Measurements from ENCODE around the gene CCDC170.

The CCDC170 gene

DNA sequence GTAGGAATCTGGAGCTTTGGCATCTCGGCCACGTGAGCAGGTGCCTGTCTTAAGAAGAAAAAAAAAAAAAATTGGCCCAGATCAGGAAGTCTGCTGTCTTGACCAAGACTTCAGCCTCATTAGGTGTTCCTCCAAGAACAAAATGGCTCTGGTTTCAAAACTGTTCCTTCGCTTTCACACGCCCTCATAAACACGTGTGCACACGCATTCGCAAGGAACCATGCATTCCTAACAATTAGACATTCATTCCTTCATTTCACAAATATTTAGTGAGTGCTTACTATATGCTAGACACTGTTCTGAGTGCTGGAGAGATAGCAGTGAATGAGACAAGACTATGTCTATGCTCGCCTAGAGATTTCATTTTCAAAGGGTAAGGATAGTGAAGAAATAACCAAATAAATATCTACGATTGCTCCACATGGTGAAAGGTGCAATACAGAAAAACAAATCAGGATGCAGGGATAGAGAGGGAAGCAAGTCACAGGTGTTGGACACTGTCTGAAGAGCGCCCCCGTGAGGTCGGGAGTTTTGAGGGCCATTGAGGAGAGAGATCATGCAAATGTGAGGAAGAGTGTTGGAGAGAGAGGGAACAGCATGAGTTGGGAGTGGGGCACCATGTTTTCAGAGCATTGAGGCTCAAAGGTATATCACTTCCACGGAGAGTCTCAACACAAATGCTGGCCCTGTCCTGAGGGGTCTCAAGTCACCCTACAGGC, 53.3 kb downstream of the CCDC170 start:
- no peak for DNase-seq

DNA sequence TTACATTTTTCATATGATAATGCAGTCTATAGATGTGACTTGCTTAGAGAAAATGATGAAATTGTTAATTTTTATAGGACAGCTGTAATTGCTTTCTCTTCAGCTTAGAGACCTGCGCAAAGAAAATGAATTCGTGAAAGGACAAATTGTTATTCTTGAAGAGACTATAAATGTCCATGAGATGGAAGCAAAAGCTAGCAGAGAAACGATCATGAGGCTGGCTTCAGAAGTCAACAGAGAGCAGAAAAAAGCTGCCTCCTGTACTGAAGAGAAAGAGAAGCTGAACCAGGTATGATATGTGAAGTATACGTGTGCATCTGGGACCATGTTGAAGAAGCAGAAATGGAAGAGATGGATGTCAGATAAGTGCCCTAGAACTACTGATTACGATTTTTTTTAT, 54.4 kb downstream of the CCDC170 start:
- no peak for DNase-seq

DNA sequence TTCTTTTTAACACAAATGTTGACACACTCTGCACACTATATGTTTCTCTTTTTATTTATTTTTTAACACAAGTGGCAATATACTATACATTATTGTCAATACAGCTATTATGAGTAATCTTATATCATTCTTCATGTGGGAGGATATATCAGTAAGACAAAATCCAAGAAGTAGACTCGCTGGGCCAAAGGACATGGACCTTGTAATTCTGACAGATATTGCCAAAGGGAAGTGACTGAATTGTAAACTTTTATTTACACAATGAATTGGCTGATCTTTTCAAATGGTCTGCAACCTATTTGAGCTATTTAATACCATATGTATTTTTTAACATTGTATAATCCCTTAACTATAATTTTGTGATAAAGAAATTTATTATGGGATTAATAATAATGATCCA, 56.0 kb downstream of the CCDC170 start:
- DNase-seq, result no peak

DNA sequence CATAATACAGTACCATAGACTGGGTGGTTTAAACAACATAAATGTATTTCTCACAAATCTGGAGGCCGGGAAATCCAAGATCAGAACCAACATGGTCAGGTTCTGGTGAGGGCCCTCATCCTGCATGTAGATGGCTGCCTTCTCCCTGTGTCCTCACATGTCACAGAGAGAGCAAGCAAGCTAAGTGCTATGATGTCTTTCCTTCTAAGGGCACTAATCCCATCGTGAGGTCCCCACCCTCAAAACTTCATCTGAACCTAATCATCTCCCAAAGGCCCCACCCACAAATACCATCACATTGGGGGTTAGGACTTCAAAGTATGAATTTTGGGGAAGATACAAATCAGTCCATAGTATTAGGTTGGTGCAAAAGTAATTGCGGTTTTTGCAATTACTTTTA, 56.8 kb downstream of the CCDC170 start:
- no peak for DNase-seq

DNA sequence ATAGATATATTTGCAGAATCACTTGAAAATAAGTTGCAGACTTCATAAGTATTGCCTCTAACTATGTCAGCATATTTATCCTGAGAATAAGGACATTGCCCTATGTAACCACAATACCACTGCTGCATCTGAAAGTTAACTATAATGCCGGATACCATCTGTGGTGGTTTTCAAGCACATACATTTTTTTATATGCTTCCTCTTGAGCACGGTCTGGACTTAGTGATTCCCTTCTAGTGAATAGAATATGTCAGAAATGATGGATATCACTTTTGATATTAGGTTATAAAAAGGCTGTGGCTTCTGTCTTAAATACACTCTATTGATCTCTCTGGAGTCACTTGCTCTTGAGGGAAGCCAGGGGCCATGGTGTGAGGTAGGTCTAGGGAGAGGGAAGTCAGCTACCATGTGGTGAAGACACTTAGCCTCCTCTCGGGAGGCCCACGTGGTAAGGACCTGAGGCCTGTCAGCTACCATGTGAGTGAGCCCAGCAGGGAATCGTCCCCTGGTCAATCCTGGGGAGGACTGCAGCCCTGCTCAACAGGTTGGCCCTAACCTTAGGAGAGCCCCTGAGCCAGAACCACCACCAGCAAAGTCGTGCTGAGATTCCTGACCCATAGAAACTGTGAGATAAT, 57.5 kb downstream of the CCDC170 start:
- no peak for DNase-seq

DNA sequence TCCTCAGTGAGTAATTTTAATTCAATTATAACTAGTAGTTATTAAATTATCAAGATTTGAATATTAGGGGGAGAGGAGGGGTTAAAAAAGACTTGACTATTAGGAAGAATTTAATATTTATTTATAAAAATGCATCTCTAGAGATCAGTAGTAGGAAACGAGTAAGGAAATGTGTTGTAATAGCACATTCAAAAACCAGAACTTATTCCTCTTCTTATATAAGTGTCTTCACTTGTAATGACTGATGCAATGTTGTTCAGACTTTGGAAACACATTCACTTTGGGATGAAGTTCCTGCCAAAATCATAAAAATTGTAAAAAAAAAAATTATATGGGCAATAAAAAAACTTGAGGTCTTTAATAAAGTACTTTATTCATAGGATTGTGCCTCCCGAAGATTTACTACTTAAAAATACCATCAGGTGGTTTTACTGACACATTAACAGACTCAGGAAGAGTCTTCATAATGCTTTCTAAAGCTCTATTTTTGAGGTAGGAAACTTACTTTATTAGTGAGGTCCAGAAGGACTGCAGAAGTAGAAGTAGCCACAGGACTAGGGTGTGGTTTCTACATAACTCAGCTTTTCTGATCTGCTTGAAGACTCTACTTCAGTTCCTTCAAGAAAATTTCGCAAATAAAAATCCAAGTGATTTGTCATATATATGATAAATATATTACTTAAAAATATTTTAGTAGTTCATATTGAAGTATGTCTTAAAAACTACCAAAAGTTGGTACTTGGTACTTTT, 59.8 kb downstream of the CCDC170 start:
- no peak for DNase-seq

DNA sequence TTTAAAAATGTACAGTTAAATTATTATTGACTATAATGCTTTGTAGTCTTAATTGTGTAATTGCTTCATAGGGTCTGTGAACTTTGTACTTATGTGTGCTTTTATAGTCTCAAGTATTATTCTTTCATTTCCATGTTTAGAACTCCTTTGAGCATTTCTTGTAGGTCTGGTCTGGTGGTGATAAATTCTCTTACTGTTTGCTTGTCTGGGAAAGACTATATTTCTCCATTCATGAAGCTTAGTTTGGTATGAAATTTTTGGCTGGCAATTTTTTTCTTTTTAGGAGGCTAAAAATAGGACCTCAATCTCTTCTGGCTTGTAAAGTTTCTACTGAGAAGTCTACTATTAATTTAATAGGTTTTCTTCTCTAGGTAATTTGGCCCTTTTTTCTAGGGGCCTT, 67.4 kb downstream of the CCDC170 start:
- DNase-seq, result no peak

DNA sequence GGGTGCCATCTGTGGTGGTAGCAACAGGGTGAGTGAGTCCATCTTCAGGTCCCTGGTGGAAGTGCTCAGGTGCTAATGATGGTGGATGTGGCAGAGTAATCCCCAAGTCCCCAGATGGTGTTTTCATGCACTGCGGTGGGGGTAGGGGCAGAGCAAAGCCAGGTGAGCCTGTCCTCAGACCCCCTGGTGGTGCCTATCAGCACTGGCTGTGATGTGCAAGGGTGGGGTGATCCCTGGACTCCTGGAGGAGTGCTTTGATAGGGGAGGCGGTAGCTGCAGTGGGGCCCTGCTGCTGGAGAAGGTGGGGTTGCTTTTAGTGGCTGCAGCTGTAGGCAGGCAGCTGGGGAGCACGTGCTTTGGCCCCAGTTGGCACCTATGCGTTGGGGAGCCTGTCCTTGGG, 70.8 kb downstream of the CCDC170 start:
- no peak for DNase-seq

DNA sequence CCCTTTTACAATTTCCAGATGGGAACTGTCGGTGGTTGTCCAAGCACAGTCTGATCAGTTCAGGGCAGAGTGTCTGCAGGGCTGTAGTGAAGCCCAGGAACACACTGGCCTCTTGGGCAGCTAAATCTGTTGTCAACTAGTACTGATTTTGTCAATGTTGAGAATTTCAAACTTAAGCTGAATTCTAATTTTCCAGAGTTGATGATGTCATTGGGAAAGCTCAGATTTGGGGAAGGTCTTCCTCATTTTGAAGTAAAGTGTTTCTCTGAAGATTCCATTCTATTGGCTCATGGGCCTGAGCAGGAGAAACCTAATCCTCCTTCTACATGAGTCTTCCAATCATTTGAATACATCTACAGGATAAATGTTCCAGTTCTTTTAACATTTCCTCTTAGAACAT, 72.1 kb downstream of the CCDC170 start:
- DNase-seq, result no peak

DNA sequence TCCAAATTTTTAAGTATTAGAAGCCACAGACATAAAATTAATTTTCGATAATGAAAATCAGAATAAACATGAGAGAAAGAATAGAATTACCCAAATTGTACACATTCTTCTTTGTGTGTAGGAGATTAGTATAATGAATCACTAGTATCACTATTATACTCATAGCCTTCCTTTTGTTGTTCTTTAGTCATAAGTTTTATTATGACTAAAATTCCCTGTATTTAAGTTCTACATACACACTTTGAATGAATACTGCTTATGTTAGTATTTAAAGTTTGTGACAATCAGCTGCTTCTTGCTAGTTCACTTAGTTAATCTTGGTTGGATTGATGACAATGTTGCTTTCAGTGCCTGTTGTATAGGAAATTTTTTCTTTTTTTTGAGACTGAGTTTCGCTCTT, 72.7 kb downstream of the CCDC170 start:
- DNase-seq, result no peak

DNA sequence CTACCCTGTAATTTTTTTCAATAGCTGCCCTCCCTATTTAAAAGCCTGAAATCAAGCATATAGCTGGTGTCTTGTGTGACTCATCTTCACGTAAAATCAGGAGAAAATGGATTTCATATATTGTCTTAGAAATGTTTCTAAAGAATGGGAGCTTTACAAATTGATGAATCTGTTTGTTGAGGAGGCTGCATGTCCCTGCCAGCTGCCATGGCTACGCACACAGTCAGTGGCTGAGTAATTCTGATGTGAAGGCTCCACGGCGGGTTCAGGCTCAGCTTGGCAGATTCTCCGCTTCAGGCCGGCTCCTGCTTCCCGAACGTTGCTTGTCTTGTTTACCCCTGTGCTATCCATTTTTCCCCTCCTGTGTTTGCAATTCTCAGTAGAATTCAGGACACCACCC, 82.8 kb downstream of the CCDC170 start:
- DNase-seq, result no peak

DNA sequence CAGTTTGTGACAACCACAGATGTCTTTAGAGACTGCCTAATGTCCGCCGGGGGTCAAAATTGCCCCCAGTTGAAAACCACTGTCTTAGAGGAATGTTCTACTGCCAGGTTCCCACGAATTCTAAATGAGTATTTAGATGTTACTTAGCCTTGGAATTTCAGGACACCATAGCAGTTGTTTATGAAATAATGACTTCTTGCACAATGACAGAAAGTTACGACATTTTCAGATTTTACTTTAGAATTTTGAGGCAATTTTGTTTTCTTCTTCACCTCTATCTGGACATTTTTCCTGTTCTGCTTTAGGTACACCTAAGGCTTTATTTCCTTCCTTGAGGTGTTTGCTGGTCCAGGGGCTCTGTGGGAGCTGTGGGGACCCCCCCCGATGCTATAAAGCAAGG, 83.4 kb downstream of the CCDC170 start:
- no peak for DNase-seq

DNA sequence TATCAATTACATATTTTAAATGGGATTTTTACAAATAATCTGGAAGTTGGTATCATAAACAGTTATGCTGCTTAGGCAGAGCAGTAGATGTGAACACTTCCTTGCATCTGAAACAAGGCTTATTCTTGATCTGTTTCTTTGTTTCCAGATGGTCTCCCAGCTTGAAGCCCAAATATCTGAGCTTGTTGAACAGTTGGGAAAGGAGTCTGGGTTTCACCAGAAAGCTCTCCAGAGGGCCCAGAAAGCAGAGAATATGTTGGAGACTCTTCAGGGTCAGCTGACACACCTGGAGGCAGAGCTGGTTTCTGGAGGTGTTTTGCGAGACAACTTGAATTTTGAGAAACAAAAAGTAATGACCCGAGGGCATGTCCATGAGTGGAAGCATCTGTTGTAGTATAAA, 91.9 kb downstream of the CCDC170 start:
- no peak for DNase-seq

DNA sequence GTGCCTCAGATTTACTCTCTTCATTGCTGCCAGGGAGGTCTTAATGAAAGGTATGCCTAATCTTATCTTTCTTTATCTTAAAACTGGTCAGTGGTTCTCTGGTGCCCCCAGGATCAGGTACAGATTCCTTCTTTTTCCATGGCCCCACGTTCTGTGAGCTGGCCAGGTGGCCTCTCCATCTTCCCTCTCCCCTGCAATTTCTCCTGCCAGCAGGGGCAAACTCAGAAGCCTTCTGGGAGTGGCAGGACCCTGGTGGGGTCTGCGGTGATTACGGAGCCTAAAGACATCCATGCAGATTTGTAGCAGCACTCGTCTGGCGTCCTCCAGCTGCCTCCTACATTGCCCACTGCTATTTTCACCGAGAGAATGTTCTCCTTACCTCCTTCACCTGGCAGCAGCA, 95.8 kb downstream of the CCDC170 start:
- no peak for DNase-seq

DNA sequence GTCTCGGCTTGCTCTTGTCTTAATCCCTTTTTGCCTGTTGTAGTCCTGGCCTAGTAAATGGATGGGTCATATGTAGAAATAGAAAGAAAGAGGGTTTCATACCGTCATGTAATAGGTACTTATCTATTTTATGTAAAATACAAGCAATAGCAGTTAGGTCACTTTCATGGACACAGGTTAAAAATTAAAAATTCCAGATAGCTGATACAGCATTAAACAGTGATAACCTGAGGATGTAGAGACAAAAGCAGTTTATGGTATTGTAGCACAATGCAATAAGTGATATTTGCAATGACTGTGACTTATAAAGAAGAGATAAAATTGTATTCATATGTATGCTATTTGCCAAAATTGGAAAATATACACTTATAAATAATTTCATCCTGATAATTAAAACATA, 96.9 kb downstream of the CCDC170 start:
- no peak for DNase-seq

DNA sequence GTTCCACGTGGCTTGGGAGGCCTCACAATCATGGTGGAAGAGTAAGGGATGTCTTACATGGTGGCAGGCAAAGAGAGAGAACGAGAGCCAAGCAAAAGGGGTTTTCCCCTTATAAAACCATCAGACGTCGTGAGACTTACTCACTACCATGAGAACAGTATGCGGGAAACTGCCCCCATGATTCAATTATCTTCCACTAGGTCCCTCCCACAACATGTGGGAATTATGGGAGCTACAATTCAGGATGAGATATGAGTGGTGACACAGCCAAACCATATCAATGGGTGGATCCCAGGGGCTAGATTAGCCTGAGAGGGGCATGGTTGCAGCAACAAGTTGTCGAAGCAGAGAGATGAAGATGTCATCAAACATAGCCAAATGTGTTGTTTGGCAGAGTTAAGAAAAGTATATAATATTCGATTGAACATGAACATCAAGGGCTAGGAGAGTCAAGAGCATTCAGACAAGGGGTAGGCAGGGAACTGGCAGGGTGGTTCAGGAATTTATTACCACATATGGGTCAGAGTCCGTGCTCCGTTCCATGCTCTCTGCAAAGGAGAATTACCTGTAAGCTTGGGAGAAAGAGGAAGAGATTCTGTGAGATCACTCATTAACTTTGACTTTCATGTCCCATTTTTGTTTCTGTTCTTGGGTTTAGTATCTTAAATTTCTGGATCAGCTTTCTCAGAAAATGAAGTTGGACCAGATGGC, 98.8 kb downstream of the CCDC170 start:
- no peak for DNase-seq

DNA sequence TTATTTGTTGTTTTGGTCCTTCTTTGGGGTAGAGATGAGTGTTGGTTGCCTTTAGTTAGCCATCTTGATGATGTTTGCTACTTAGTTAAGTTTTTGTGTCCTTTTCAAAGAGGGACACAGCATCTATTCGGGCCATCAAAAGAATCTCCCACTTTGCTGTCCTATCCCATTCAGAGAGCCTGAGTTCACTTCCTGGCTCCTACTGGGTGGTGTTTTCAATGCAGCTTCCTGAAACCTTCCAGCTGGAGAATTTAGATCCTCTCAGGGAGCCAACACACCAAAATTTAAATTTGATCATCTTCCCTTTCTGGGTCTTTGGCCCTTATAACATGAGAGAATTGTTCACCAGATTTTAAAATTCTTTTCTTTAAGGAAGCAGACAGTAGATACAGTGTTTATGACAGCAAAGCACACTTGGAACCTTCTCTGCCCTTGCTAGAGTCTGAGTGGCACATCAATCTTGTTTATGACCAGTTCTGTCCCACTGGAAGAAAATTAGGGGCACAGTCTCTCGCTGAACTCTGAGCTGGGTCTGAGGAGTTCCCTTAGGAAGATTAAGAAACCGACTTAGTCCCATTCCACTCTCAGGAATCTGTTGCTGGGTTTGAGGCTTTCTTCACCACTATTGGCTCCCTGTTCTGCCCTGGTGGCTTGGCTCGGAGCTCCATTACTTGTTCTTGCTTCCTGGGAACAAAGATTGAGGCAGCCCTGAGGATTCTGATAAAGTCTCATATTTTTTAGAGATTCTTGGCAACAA, 115.5 kb downstream of the CCDC170 start:
- DNase-seq, result no peak

DNA sequence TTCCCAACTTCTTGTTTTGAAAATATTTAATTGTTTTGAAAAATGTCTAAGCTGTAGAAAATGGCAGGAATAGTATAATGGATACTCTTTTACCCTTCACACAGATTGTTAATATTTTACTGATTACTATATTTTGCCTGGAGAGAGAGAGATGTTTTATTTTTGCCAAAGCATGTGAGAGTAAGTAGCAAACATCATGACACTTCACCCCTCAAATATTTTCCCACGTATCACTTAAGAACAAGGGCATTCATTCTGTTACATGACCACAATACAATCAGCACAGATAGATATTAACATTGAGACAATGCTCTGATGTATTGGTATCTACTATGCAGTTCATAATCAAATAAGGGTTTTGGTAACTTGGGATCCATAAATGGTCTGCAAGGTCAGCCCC, 116.5 kb downstream of the CCDC170 start:
- no peak for DNase-seq

DNA sequence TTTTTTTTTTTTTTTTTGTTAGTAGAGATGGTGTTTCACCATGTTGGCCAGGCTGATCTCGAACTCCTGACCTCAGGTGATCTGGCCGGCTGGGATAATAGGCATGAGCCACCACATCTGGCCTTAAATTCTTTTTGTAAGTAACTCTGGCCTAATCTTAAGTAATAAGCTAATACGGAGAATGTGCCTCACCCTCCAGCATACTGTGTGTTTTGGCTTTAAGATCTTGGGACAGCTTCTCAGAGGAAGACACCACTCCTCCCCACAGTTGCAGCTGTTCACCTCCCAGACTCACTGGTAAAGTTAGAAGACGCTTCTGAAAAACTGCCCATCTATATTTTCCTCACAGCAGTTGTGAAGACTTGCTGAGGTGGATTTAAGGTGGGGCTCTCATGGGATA, 120.8 kb downstream of the CCDC170 start:
- DNase-seq, result no peak

DNA sequence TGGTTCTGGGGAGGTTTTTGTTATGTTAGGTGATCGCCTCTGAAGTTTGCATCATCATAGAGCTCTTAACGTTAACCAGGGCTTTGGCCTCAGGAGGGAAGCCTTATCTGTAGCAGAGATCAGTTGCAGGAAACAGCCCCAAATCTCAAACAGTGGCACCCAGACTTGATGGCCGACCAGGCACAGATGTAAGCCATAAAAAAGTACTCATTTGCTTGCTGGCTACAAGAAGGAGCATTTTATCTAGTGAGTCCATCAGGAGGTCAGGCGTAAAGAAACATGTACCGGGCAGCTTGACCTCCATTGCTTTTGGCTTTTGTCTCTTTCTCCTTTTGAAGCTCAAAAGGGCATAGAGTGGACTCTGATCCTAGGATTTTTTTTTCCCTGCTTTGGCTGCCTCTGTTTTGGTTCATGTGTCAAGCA, 122.3 kb downstream of the CCDC170 start:
- no peak for DNase-seq

DNA sequence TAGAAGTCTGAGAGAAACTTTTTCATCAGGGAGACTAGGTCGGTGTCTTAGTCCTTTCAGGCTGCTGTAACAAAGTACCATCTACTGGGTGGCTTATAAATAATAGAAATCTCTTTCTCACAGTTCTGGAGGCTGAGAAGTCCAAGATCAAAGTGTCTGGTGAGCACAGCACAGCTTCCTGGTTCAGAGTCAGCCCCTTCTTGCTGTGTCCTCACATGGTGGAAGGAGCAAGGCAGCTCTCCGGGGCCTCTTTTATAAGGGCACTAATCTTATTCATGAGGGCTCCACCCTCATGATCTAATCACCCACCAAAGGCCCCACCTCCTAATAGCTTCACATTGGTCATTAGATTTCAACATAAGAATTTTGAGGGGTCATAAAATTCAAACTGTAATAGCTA, 122.8 kb downstream of the CCDC170 start:
- no peak for DNase-seq

DNA sequence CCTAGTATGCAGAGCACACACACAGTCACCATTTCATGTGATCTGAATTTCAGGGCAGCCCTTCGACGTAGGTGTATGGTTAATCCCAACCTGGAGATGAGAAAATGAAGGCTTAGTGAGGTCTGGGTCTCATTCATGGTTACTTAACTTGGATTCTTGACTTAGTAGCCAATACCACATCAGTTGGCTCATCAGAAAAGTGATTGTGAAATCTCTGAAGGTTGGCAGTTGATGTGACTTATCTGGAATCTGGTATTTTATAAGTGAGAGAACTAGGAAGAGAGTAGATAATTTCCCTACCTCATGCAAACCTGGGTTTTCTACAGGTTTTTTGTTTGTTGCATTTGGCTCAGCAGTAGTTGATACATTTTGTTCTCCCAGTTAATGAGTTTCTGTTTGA, 123.7 kb downstream of the CCDC170 start:
- DNase-seq, result no peak

DNA sequence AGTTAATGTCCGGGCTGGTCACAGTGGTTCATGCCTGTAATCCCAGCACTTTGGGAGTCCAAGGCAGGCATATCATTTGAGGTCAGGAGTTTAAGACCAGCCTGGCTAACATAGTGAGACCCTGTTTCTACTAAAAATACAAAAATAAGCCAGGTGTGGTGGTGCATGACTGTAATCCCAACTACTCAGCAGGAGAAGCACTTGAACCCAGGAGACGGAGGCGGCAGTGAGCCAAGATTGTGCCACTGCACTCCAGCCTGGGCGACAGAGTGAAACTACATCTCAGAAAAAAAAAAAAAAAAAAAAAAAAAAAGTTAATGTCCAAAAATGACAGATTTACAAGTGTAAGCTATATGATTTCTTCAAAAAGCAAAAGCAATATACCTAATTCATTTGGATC, 124.9 kb downstream of the CCDC170 start:
- DNase-seq, result no peak
